Psoas muscle (tissue), 8 donors: Measurements from ENCODE around the gene GJA5. TPM values are rescaled to one million over a fixed set of nuclear protein-coding genes. Genes with fewer than 3 reads are reported as not detected.

ENCODE experiments used
- ATAC-seq, 4 donors: fragments of 200-7000 bp; cut with Tn5 transposase; one replicate each; pipeline ENCODE4 v1.9.1; 2020; ENCODE audit warnings: moderate library complexity in 3 of 4, mild to moderate bottlenecking in 2 of 4
- DNase-seq, 2 donors: peaks; one replicate each; pipeline ENCODE4 v3.0.0-alpha.2; 2020
- H3K27ac ChIP-seq: fragments of 200-600 bp; one replicate; pipeline ENCODE4 v1.8.0; 2022
- H3K27me3 ChIP-seq, 3 donors: fragments of 200-600 bp in 1 of 3; one replicate each; pipeline versions ENCODE4 v1.6.1 to v1.8.0; 2013 to 2022; ENCODE audit warnings: low read length in 2 of 3, mild to moderate bottlenecking in 2 of 3, moderate library complexity in 1 of 3; ENCODE audit not compliant: insufficient read depth in 3 of 3
- H3K36me3 ChIP-seq, 2 donors: fragments of 200-600 bp in 1 of 2; one replicate each; pipeline versions ENCODE4 v1.6.1 to v1.8.0; 2013 to 2022; ENCODE audit warnings: low read depth in 1 of 2, mild to moderate bottlenecking in 1 of 2, moderate library complexity in 1 of 2; ENCODE audit not compliant: insufficient read depth in 1 of 2
- H3K4me1 ChIP-seq: fragments of 200-600 bp; one replicate; pipeline ENCODE4 v1.8.0; 2022
- H3K4me3 ChIP-seq: fragments of 200-600 bp; one replicate; pipeline ENCODE4 v1.8.0; 2022; ENCODE audit warnings: mild to moderate bottlenecking
- H3K9me3 ChIP-seq: fragments of 200-600 bp; one replicate; pipeline ENCODE4 v1.8.0; 2022
- WGBS, 3 donors: extraction: QIAGEN DNeasy Blood & Tissue Kit; methylation state at CpG; one replicate each; pipeline versions ENCODE4 v1.1.6 to v1.1.7; 2013; 5-methylcytosine and 5-hydroxymethylcytosine counted together
- intact Hi-C, 2 donors: fragments of 100-400 bp; cut with DNase I; formaldehyde crosslinking; loops; one replicate each; pipeline versions ENCODE4 v1.11.0 to v1.14.2; 2022
- polyA plus RNA-seq, 3 donors: library from polyadenylated mRNA; stranded (reverse); fragments of 200-250 nt; gene quantifications; one replicate each; pipeline ENCODE4 v1.2.3, GENCODE V29; 2013
- total RNA-seq, 4 donors: library from RNA; stranded (reverse); fragmentation: NEBNext Ultra II Directional in 2 of 4; extraction: Animal tissue kit (Norgen Biotek cat#: 25700) in 2 of 4; gene quantifications; one replicate each; pipeline versions ENCODE4 v1.2.1 to v1.2.4, GENCODE V29; 2021 to 2023
- TF ChIP-seq, protein P1 (sequence below): fragments of 200-600 bp; IDR thresholded peaks from one replicate; pipeline ENCODE4 v1.8.0; 2022; ENCODE audit warnings: antibody characterized with exemption
- donor health status: healthy with polysubstance abuse.
- donor health status: DM: no; HTN: no; CAD: no; lungs with moderate emphysema.
- donor health status: Bipolar disorder and iron deficiency.
- donor health status: healthy.
- donor health status: DM: yes; HTN: yes; CAD: no.
- donor health status: DM: no; HTN: no; CAD: no.
- donor health status: DM: no; HTN: no; CAD: no.
- donor health status: DM: yes; HTN: yes; CAD: no.

The GJA5 gene
- total and polyA plus RNA-seq, 7 donors: 1.9 to 7.0 (median 3.3) TPM

- 54 to 82% (median 80%) methylated on average over 2 of the region's 2 CpGs for WGBS, 3 donors
- H3K9me3 ChIP-seq: no peaks in the 10 kb centered on the region
- no peak overlapping the region for H3K4me3 ChIP-seq
- H3K27ac ChIP-seq: no peak overlapping the region
- DNase-seq: no peak
- H3K36me3 ChIP-seq: no peaks in the 10 kb centered on the region
- H3K27me3 ChIP-seq: no peaks in the 10 kb centered on the region
- TF ChIP-seq, protein P1, sequence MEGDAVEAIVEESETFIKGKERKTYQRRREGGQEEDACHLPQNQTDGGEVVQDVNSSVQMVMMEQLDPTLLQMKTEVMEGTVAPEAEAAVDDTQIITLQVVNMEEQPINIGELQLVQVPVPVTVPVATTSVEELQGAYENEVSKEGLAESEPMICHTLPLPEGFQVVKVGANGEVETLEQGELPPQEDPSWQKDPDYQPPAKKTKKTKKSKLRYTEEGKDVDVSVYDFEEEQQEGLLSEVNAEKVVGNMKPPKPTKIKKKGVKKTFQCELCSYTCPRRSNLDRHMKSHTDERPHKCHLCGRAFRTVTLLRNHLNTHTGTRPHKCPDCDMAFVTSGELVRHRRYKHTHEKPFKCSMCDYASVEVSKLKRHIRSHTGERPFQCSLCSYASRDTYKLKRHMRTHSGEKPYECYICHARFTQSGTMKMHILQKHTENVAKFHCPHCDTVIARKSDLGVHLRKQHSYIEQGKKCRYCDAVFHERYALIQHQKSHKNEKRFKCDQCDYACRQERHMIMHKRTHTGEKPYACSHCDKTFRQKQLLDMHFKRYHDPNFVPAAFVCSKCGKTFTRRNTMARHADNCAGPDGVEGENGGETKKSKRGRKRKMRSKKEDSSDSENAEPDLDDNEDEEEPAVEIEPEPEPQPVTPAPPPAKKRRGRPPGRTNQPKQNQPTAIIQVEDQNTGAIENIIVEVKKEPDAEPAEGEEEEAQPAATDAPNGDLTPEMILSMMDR: no peak
- intact Hi-C loops: no loop called here
- no peak for ATAC-seq
- H3K4me1 ChIP-seq: no peaks in the 10 kb centered on the region
Observed at GRCh38 chr1:147787765-147788164, 27.4 kb upstream of the GJA5 start.

GRCh38 chr1:147786536-147786935, 26.1 kb upstream of the GJA5 start:
- 26 to 43% (median 36%) methylated on average over 3 of the region's 3 CpGs for WGBS, 3 donors
- no peak for ATAC-seq
- Histone ChIP-seq H3K9me3 (no peaks in the 10 kb centered on the region), H3K27me3 (no peaks in the 10 kb centered on the region), H3K4me3 (no peak overlapping the region), H3K27ac (no peak overlapping the region), H3K4me1 (no peaks in the 10 kb centered on the region), H3K36me3 (no peaks in the 10 kb centered on the region)
- TF ChIP-seq, protein P1: no peak
- intact Hi-C loops: no loop called here
- DNase-seq: no peak

DNA sequence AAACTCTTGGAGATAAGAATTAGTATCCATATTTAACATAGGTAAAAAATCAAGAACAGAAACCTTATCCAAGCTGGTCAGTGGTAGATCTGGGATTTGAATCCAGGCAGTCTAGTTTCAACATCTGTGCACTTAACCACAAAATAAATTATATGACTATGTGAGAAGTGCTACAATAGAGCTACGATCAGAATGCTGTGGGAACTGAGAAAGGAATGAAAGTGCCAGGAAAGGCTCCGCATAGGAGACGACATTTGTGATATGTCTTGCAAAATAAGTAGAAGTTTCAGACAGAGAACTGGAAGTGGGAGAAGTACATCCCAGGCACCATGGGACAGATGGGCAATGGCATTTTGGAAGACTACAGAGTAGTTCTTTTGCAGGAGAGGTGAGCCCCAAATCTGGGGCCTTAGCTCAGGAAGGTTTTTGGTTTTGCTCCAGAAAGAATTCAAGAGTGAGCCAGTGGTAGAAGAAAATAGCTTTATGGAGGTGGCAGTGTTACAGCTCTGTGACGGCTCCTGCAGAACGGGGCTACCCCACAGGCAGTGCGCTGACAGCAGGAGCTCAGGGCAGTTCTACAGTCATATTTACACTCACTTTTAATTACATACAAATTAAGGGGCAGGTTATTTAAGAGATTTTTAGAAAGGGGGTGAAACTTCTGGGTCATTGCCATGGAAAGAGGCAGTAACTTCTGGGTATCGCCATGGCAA, 25.5 kb upstream of the GJA5 start:
- WGBS, 3 donors: 67 to 69% (median 69%) methylated on average over 7 of the region's 7 CpGs
- ATAC-seq: no peak
- intact Hi-C loops: no loop called here

DNA sequence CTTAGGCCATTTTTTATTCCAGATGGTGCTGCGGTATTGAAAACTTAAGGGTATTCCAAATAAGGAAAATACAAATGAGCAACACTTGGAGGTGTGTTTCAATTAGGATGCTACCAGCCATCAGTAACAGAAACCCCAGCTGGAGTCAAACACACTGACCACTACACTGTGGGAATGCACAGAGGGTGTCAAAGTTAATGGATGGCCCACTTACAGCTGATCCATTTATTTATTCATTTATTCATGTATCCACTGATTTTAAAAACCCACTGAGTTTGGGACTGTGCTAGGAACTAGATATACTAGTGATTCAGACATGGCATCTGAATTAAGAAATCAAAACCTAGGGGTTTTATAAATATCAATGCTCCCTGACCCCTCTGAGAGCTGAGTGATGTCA, 24.5 kb upstream of the GJA5 start:
- no peaks in the 10 kb centered on the region for H3K4me1 ChIP-seq
- intact Hi-C loops: no loop called here
- WGBS, 3 donors: 70 to 83% (median 82%) methylated on average over 1 of the region's 1 CpG
- no peak overlapping the region for H3K27ac ChIP-seq
- TF ChIP-seq, protein P1: no peak
- no peak for ATAC-seq
- DNase-seq: no peak
- peaks cover 0 to 3% (median 0%) of the 10 kb centered on the region in 3 donors for H3K27me3 ChIP-seq
- no peaks in the 10 kb centered on the region for H3K36me3 ChIP-seq
- no peak overlapping the region for H3K4me3 ChIP-seq
- no peaks in the 10 kb centered on the region for H3K9me3 ChIP-seq

More for the DNA sequence above, 25.5 kb upstream of the GJA5 start:
- Histone ChIP-seq H3K4me3 (no peak overlapping the region), H3K9me3 (no peaks in the 10 kb centered on the region), H3K27ac (no peak overlapping the region), H3K36me3 (no peaks in the 10 kb centered on the region), H3K27me3 (no peaks in the 10 kb centered on the region), H3K4me1 (no peaks in the 10 kb centered on the region)
- DNase-seq: no peak
- TF ChIP-seq, protein P1: no peak

DNA sequence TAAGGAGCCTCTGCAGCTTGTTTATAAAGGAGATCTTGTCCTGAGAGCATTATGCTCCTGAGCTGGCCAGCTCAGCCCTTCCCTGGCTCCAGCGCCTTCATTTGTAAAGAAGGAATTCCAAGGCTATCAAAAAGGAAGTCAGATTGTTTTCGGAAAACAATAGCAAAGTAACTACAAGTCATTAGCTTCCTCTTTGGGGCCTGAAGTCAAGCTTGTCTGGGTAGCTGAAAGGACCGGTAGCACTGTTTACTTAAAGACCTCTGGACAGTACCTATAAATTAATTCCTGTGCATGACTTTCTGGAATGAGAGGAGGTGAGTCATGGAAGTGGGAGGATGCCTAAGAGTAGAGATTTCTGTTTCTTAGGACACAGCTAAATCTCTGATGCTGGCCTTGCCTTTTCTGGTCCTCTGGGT, 20.7 kb upstream of the GJA5 start:
- 53 to 61% (median 59%) methylated on average over 3 of the region's 3 CpGs for WGBS, 3 donors
- Histone ChIP-seq H3K4me3 (no peak overlapping the region), H3K27ac (no peak overlapping the region), H3K36me3 (no peaks in the 10 kb centered on the region), H3K4me1 (no peaks in the 10 kb centered on the region), H3K9me3 (no peaks in the 10 kb centered on the region), H3K27me3 (peaks cover 0 to 3% (median 0%) of the 10 kb centered on the region in 3 donors)
- no peak for DNase-seq
- ATAC-seq: no peak
- intact Hi-C loops: no loop called here
- TF ChIP-seq, protein P1: no peak
